Mesendoderm (in vitro differentiated cells): ENCODE measurements around the gene LETM1.
A peak's percentile ranks its signal among the peaks of the same experiment; 100 is the strongest.

Experiments used
- DNase-seq: peaks from one replicate; pipeline ENCODE4 v3.0.0; 2013
- H2AK5ac ChIP-seq: 2 replicates; pipeline ENCODE4 v1.6.1; 2013; ENCODE audit warnings: low read length, inconsistent platforms
- H2BK120ac ChIP-seq: 2 replicates; pipeline ENCODE4 v1.6.1; 2013; ENCODE audit warnings: low read depth, mild to moderate bottlenecking, low read length, moderate library complexity, mixed read lengths
- H2BK15ac ChIP-seq: replicated peaks from 2 replicates; pipeline ENCODE4 v1.6.1; 2013; ENCODE audit warnings: low read depth, mild to moderate bottlenecking, moderate library complexity
- H2BK5ac ChIP-seq: 2 replicates; pipeline ENCODE4 v1.6.1; 2013; ENCODE audit warnings: low read length, inconsistent platforms
- H3K18ac ChIP-seq: 2 replicates; pipeline ENCODE4 v1.6.1; 2013; ENCODE audit warnings: mild to moderate bottlenecking, low read length, mixed read lengths
- H3K23ac ChIP-seq: one replicate; pipeline ENCODE4 v1.6.1; 2013; ENCODE audit warnings: low read length
- H3K27ac ChIP-seq: 2 replicates; pipeline ENCODE4 v1.5.1; 2013; ENCODE audit warnings: low read depth, mild to moderate bottlenecking, inconsistent platforms, low read length, moderate library complexity
- H3K27me3 ChIP-seq: 2 replicates; pipeline ENCODE4 v1.6.1; 2013; ENCODE audit warnings: low read length, control low read depth, mild to moderate bottlenecking, inconsistent platforms; ENCODE audit not compliant: insufficient read depth, poor library complexity
- H3K36me3 ChIP-seq: 2 replicates; pipeline ENCODE4 v1.6.1; 2013; ENCODE audit warnings: low read length, inconsistent platforms; ENCODE audit not compliant: control insufficient read depth, insufficient read depth
- H3K4ac ChIP-seq: one replicate; pipeline ENCODE4 v1.6.1; 2013; ENCODE audit warnings: low read depth, mild to moderate bottlenecking, low read length, moderate library complexity
- H3K4me1 ChIP-seq: 2 replicates; pipeline ENCODE4 v1.6.1; 2013; ENCODE audit warnings: low read depth, low read length, inconsistent platforms; ENCODE audit not compliant: control insufficient read depth
- H3K4me2 ChIP-seq: 2 replicates; pipeline ENCODE4 v1.6.1; 2013; ENCODE audit warnings: low read length
- H3K4me3 ChIP-seq: 2 replicates; pipeline ENCODE4 v1.5.1; 2013; ENCODE audit warnings: mild to moderate bottlenecking, low read length
- H3K56ac ChIP-seq: one replicate; pipeline ENCODE4 v1.6.1; 2013; ENCODE audit warnings: low read length
- H3K79me1 ChIP-seq: 2 replicates; pipeline ENCODE4 v1.6.1; 2013; ENCODE audit warnings: low read length, inconsistent platforms
- H3K79me2 ChIP-seq: 2 replicates; pipeline ENCODE4 v1.6.1; 2013; ENCODE audit warnings: mild to moderate bottlenecking, low read length; ENCODE audit not compliant: control insufficient read depth, insufficient read depth
- H3K9ac ChIP-seq: 2 replicates; pipeline ENCODE4 v1.6.1; 2013; ENCODE audit warnings: low read length, inconsistent platforms
- H4K5ac ChIP-seq: one replicate; pipeline ENCODE4 v1.6.1; 2013; ENCODE audit warnings: low read length
- H4K8ac ChIP-seq: one replicate; pipeline ENCODE4 v1.6.1; 2013; ENCODE audit warnings: low read depth, mild to moderate bottlenecking, control low read depth, low read length, moderate library complexity
- WGBS: extraction: QIAGEN DNeasy Blood & Tissue Kit; methylation state at CpG from one replicate; pipeline ENCODE4 v1.1.7; 2013; ENCODE audit warnings: low lambda C conversion rate, missing lambda C conversion rate; ENCODE audit not compliant: insufficient coverage; ENCODE audit errors: extremely low coverage; 5-methylcytosine and 5-hydroxymethylcytosine counted together

LETM1 gene

GRCh38 chr4:1765409-1766072 lies 90.4 kb downstream of the LETM1 start:
- H3K79me1 ChIP-seq: no peaks in the 10 kb centered on the region
- WGBS: no CpG with 5 or more reads among the region's 10 CpGs
- no peaks in the 10 kb centered on the region for H3K27me3 ChIP-seq
- H3K4me3 ChIP-seq: no peak overlapping the region
- H3K9ac ChIP-seq: no peak overlapping the region
- no peak overlapping the region for H3K4ac ChIP-seq
- H4K8ac ChIP-seq: no peak overlapping the region
- no peak overlapping the region for H3K23ac ChIP-seq
- H3K36me3 ChIP-seq: no peaks in the 10 kb centered on the region
- no peak overlapping the region for H3K27ac ChIP-seq
- H2BK15ac ChIP-seq: no peak overlapping the region
- no peak overlapping the region for H3K4me2 ChIP-seq
- H3K4me1 ChIP-seq: no peaks in the 10 kb centered on the region
- H2BK120ac ChIP-seq: no peak overlapping the region
- DNase-seq: peak; percentile 46
- no peak overlapping the region for H2BK5ac ChIP-seq
- H2AK5ac ChIP-seq: no peak overlapping the region
- no peak overlapping the region for H3K56ac ChIP-seq
- no peak overlapping the region for H3K18ac ChIP-seq
- H4K5ac ChIP-seq: no peak overlapping the region
- H3K79me2 ChIP-seq: no peaks in the 10 kb centered on the region

DNA sequence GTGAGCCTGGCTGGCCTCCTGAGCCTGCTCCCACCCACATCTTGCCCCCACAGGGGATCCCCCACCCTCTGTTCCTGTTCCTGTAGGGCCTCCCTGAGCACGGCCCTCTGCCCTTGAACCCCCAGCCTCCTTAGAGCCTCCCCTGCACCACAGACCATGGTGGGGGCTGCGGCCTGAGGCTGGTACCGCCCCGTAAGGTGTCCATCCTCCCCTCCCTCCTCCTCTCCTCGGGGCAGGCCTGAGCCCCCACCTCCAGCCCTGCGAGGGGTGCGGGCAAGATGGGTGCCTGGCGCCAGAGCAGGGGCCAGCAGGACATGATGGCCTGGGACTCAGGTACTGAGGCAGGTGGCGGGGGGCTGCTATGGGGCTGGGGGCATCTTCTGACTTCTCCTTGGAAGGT lies 91.3 kb downstream of the LETM1 start:
- H2BK15ac ChIP-seq: no peak overlapping the region
- H3K36me3 ChIP-seq: no peaks in the 10 kb centered on the region
- H3K23ac ChIP-seq: no peak overlapping the region
- H3K27ac ChIP-seq: no peak overlapping the region
- no peak overlapping the region for H3K4me2 ChIP-seq
- H2BK120ac ChIP-seq: no peak overlapping the region
- H3K27me3 ChIP-seq: no peaks in the 10 kb centered on the region
- H3K4me3 ChIP-seq: no peak overlapping the region
- WGBS: no CpG with 5 or more reads among the region's 9 CpGs
- no peaks in the 10 kb centered on the region for H3K79me2 ChIP-seq
- no peak overlapping the region for H2BK5ac ChIP-seq
- no peak overlapping the region for H4K8ac ChIP-seq
- no peak overlapping the region for H4K5ac ChIP-seq
- no peak overlapping the region for H3K18ac ChIP-seq
- H3K56ac ChIP-seq: no peak overlapping the region
- no peak for DNase-seq
- H3K4me1 ChIP-seq: no peaks in the 10 kb centered on the region
- no peaks in the 10 kb centered on the region for H3K79me1 ChIP-seq
- no peak overlapping the region for H3K9ac ChIP-seq
- H2AK5ac ChIP-seq: no peak overlapping the region
- H3K4ac ChIP-seq: no peak overlapping the region

GRCh38 chr4:1763550-1764080 lies 92.3 kb downstream of the LETM1 start:
- no CpG with 5 or more reads among the region's 36 CpGs for WGBS
- H3K9ac ChIP-seq: no peak overlapping the region
- H3K4me3 ChIP-seq: no peak overlapping the region
- H2AK5ac ChIP-seq: no peak overlapping the region
- H4K5ac ChIP-seq: no peak overlapping the region
- no peak overlapping the region for H2BK5ac ChIP-seq
- no peaks in the 10 kb centered on the region for H3K79me2 ChIP-seq
- H3K23ac ChIP-seq: no peak overlapping the region
- no peaks in the 10 kb centered on the region for H3K27me3 ChIP-seq
- no peak overlapping the region for H2BK15ac ChIP-seq
- H3K36me3 ChIP-seq: no peaks in the 10 kb centered on the region
- H3K4me2 ChIP-seq: no peak overlapping the region
- H3K4ac ChIP-seq: no peak overlapping the region
- no peak overlapping the region for H3K18ac ChIP-seq
- H3K27ac ChIP-seq: no peak overlapping the region
- H4K8ac ChIP-seq: no peak overlapping the region
- H3K56ac ChIP-seq: peak overlapping the region; percentile 42
- no peaks in the 10 kb centered on the region for H3K4me1 ChIP-seq
- no peaks in the 10 kb centered on the region for H3K79me1 ChIP-seq
- no peak overlapping the region for H2BK120ac ChIP-seq
- DNase-seq: no peak

- Histone ChIP-seq H2BK120ac (no peak overlapping the region), H3K79me2 (no peaks in the 10 kb centered on the region), H3K4me1 (no peaks in the 10 kb centered on the region), H4K8ac (no peak overlapping the region), H2BK5ac (no peak overlapping the region), H3K27me3 (no peaks in the 10 kb centered on the region), H3K23ac (no peak overlapping the region), H3K9ac (no peak overlapping the region), H3K79me1 (no peaks in the 10 kb centered on the region), H4K5ac (no peak overlapping the region), H2AK5ac (no peak overlapping the region), H3K4ac (no peak overlapping the region), H3K36me3 (no peaks in the 10 kb centered on the region), H2BK15ac (no peak overlapping the region), H3K18ac (no peak overlapping the region), H3K4me2 (no peak overlapping the region), H3K4me3 (no peak overlapping the region), H3K56ac (peak overlapping the region; percentile 34), H3K27ac (no peak overlapping the region)
- no peak for DNase-seq
- no CpG with 5 or more reads among the region's 31 CpGs for WGBS
Measured at GRCh38 chr4:1763070-1763549, 92.8 kb downstream of the LETM1 start.

GRCh38 chr4:1762264-1763010 lies 93.5 kb downstream of the LETM1 start:
- Histone ChIP-seq H3K9ac (no peak overlapping the region), H2BK15ac (no peak overlapping the region), H3K4me1 (no peaks in the 10 kb centered on the region), H4K5ac (no peak overlapping the region), H2AK5ac (no peak overlapping the region), H3K56ac (no peak overlapping the region), H3K79me1 (no peaks in the 10 kb centered on the region), H3K36me3 (no peaks in the 10 kb centered on the region), H3K4ac (no peak overlapping the region), H2BK120ac (no peak overlapping the region), H3K4me2 (no peak overlapping the region), H3K79me2 (no peaks in the 10 kb centered on the region), H3K4me3 (no peak overlapping the region), H3K18ac (no peak overlapping the region), H3K27me3 (no peaks in the 10 kb centered on the region), H4K8ac (no peak overlapping the region), H2BK5ac (no peak overlapping the region), H3K23ac (no peak overlapping the region), H3K27ac (no peak overlapping the region)
- WGBS: no CpG with 5 or more reads among the region's 20 CpGs
- no peak for DNase-seq
